Keratinocyte (primary cell): ENCODE data around the gene ACTN2. TPM values are rescaled to one million over a fixed set of nuclear protein-coding genes. Genes with fewer than 3 reads are reported as not detected.

ENCODE experiments used
- DNase-seq: peaks from one replicate; pipeline ENCODE4 v3.0.0-alpha.2; 2011; ENCODE audit warnings: low read depth, missing footprints, low spot score
- FAIRE-seq: peaks from 2 replicates; lab custom pipeline; 2011; peaks lifted over from hg19 to GRCh38; lab: Jason Lieb, UNC
- H2AFZ ChIP-seq: 2 replicates; pipeline ENCODE4 v1.6.0; 2012; ENCODE audit warnings: low read length, control low read depth, inconsistent platforms; ENCODE audit not compliant: control insufficient read depth
- H3K27ac ChIP-seq: 2 replicates; pipeline ENCODE4 v1.5.1; 2011; ENCODE audit warnings: low read length; ENCODE audit not compliant: control insufficient read depth, insufficient read depth
- H3K27me3 ChIP-seq: 3 replicates; pipeline ENCODE4 v1.6.0; 2011; ENCODE audit warnings: low read length; ENCODE audit not compliant: control insufficient read depth, insufficient read depth; ENCODE audit errors: extremely low read depth
- H3K36me3 ChIP-seq, 2 experiments: 2 replicates in 1 of 2; 3 replicates in 1 of 2; pipeline ENCODE4 v1.5.1; 2011; ENCODE audit warnings: low read length in 2 of 2, mild to moderate bottlenecking in 1 of 2; ENCODE audit not compliant: control insufficient read depth in 2 of 2, insufficient read depth in 2 of 2; ENCODE audit errors: extremely low read depth in 1 of 2
- H3K4me1 ChIP-seq: 3 replicates; pipeline ENCODE4 v1.5.1; 2011; ENCODE audit warnings: low read length; ENCODE audit not compliant: control insufficient read depth, insufficient read depth; ENCODE audit errors: extremely low read depth
- H3K4me2 ChIP-seq: 3 replicates; pipeline ENCODE4 v1.6.0; 2011; ENCODE audit warnings: low read depth, low read length; ENCODE audit not compliant: control insufficient read depth, insufficient read depth; ENCODE audit errors: extremely low read depth
- H3K4me3 ChIP-seq, 3 experiments: fragments of 200-600 bp in 1 of 3; sonication (generic) in 1 of 3; 2 replicates in 2 of 3; 3 replicates in 1 of 3; pipeline ENCODE4 v1.5.1; 2011 to 2016; ENCODE audit warnings: low read length in 3 of 3, mild to moderate bottlenecking in 3 of 3, control low read depth in 2 of 3, inconsistent platforms in 1 of 3, low read depth in 1 of 3, mixed read lengths in 1 of 3, mixed run types in 1 of 3, moderate library complexity in 1 of 3; ENCODE audit not compliant: control insufficient read depth in 2 of 3, insufficient read depth in 2 of 3; ENCODE audit errors: extremely low read depth in 1 of 3
- H3K79me2 ChIP-seq: 2 replicates; pipeline ENCODE4 v1.6.0; 2012; ENCODE audit warnings: low read length; ENCODE audit not compliant: control insufficient read depth, insufficient read depth
- H3K9ac ChIP-seq: 3 replicates; pipeline ENCODE4 v1.6.0; 2011; ENCODE audit warnings: low read length; ENCODE audit not compliant: control insufficient read depth, insufficient read depth; ENCODE audit errors: extremely low read depth
- H3K9me1 ChIP-seq: 3 replicates; pipeline ENCODE4 v1.6.0; 2011; ENCODE audit warnings: low read length; ENCODE audit not compliant: control insufficient read depth, insufficient read depth; ENCODE audit errors: extremely low read depth
- H3K9me3 ChIP-seq: 2 replicates; pipeline ENCODE4 v1.5.1; 2012; ENCODE audit warnings: low read depth, low read length; ENCODE audit not compliant: control insufficient read depth
- H4K20me1 ChIP-seq: 3 replicates; pipeline ENCODE4 v1.6.0; 2011; ENCODE audit warnings: low read length; ENCODE audit not compliant: control insufficient read depth, insufficient read depth; ENCODE audit errors: extremely low read depth
- CTCF ChIP-seq, 3 experiments: IDR thresholded peaks in 1 of 3; conservative IDR thresholded peaks in 1 of 3; optimal IDR thresholded peaks in 1 of 3; 2 replicates in 2 of 3; 3 replicates in 1 of 3; pipeline versions ENCODE3 to v1.5.1; 2011; ENCODE audit warnings: low read length in 3 of 3, mild to moderate bottlenecking in 3 of 3, moderate library complexity in 2 of 3, control low read depth in 1 of 3, inconsistent platforms in 1 of 3; ENCODE audit not compliant: insufficient read depth in 2 of 3; ENCODE audit errors: extremely low read depth in 1 of 3
- EZH2 ChIP-seq: IDR thresholded peaks from one replicate; pipeline ENCODE4 v1.6.1; 2012; ENCODE audit warnings: inconsistent platforms, mild to moderate bottlenecking, low read length, moderate library complexity
- dilution Hi-C: fragments of 300-500 bp; cut with MboI; formaldehyde crosslinking; loops from one replicate; pipeline ENCODE4 v1.7.0; 2020; ENCODE audit warnings: low sequenced_read_pairs; ENCODE audit not compliant: extremely low pct_ligation_motif_present
- polyA plus RNA-seq, 5 experiments: library from polyadenylated mRNA; depleted of rRNA in 3 of 5; stranded (reverse) in 3 of 5; stranded (forward) in 1 of 5; unstranded in 1 of 5; fragments of >200 nt; gene quantifications; 1 replicate in 1 of 5; 2 replicates in 3 of 5; 3 replicates in 1 of 5; pipeline versions ENCODE4 v1.2.1 to v1.2.3, GENCODE V29; 2011 to 2012; ENCODE audit warnings: missing spikeins in 2 of 5, low read depth in 1 of 5, low replicate concordance in 1 of 5

The ACTN2 gene
- polyA plus RNA-seq, 1 donor (not counting 4 experiments of a cell fraction or from before 2014, with no cell fraction given): not detected

- Histone ChIP-seq H3K9me3 (no peaks in the 10 kb centered on the region), H3K27me3 (no peaks in the 10 kb centered on the region), H3K36me3 (no peaks in the 10 kb centered on the region), H3K9me1 (no peaks in the 10 kb centered on the region), H3K9ac (no peak overlapping the region), H4K20me1 (no peaks in the 10 kb centered on the region), H3K4me2 (no peak overlapping the region), H3K79me2 (no peaks in the 10 kb centered on the region), H3K4me1 (no peaks in the 10 kb centered on the region), H2AFZ (no peak overlapping the region), H3K4me3 (no peak overlapping the region), H3K27ac (no peak overlapping the region)
- dilution Hi-C loops: no loop called here
- DNase-seq (no peak), FAIRE-seq (no peak)
- TF ChIP-seq EZH2 (no peak), CTCF (optimal IDR thresholded peaks at IDR 0.05 in 1 of 3, IDR thresholded peaks at IDR 0.05 in 1 of 3, conservative IDR thresholded peaks at IDR 0.05 in 1 of 3; ENCODE audit: extremely low read depth in 1 of 3, insufficient read depth in 2 of 3, low read length in 3 of 3) (no peak)
Observed at GRCh38 chr1:236705771-236706170, 19.5 kb downstream of the ACTN2 start.

DNA sequence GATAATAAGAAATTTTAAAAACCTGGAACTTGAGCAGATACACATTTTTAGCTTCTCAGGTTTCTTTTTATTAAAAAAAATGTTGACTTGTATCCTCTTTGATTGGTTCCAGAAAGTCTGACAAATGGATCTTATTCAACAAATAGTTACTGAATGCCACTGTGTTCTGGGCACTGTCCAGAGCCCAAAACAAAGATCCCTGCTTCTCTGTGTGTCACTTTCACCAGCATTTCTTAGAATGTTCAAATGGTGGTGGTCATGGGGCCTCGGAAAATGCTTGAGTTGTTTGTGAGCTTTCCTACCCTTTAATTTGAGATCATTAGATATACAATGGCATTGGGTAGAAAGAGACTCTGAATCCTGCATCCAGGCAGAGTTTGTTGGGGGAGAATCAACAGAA is 19.9 kb downstream of the ACTN2 start:
- no peaks in the 10 kb centered on the region for H3K9me1 ChIP-seq
- FAIRE-seq (no peak), DNase-seq (no peak)
- no peaks in the 10 kb centered on the region for H3K36me3 ChIP-seq
- H3K9me3 ChIP-seq: no peaks in the 10 kb centered on the region
- no peak overlapping the region for H3K4me3 ChIP-seq
- no peak overlapping the region for H3K27ac ChIP-seq
- TF ChIP-seq CTCF (optimal IDR thresholded peaks at IDR 0.05 in 1 of 3, IDR thresholded peaks at IDR 0.05 in 1 of 3, conservative IDR thresholded peaks at IDR 0.05 in 1 of 3; ENCODE audit: extremely low read depth in 1 of 3, insufficient read depth in 2 of 3, low read length in 3 of 3) (no peak), EZH2 (no peak)
- no peaks in the 10 kb centered on the region for H3K4me1 ChIP-seq
- no peaks in the 10 kb centered on the region for H3K27me3 ChIP-seq
- H3K9ac ChIP-seq: no peak overlapping the region
- no peaks in the 10 kb centered on the region for H3K79me2 ChIP-seq
- no peaks in the 10 kb centered on the region for H4K20me1 ChIP-seq
- no peak overlapping the region for H3K4me2 ChIP-seq
- dilution Hi-C loops: no loop called here
- no peak overlapping the region for H2AFZ ChIP-seq
